Measurements from ENCODE around the gene FGFR2.

The FGFR2 gene

DNA sequence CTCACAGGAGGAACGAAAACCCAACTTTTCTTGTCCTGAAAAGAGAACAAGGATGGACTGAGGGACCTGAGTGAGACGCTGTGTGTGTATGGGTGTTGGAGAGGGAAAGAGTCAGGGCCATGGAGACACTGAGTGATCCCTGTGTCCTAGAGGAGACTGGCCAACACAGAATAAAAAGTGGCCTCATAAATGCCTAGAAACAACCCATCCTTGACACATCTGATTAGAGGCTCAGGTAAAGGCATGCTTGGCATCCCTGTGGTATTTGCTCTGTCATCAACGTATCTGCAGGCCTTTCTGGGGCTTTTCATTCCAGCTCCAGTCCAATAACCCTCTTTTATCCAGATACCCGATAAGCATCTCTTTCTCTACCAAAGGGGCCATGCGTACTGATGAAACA is 86.3 kb downstream of the FGFR2 start:
- TF ChIP-seq, protein P1, sequence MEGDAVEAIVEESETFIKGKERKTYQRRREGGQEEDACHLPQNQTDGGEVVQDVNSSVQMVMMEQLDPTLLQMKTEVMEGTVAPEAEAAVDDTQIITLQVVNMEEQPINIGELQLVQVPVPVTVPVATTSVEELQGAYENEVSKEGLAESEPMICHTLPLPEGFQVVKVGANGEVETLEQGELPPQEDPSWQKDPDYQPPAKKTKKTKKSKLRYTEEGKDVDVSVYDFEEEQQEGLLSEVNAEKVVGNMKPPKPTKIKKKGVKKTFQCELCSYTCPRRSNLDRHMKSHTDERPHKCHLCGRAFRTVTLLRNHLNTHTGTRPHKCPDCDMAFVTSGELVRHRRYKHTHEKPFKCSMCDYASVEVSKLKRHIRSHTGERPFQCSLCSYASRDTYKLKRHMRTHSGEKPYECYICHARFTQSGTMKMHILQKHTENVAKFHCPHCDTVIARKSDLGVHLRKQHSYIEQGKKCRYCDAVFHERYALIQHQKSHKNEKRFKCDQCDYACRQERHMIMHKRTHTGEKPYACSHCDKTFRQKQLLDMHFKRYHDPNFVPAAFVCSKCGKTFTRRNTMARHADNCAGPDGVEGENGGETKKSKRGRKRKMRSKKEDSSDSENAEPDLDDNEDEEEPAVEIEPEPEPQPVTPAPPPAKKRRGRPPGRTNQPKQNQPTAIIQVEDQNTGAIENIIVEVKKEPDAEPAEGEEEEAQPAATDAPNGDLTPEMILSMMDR (IDR thresholded peaks at IDR 0.05): no peak
- peaks cover 45% of the 10 kb centered on the region for H3K4me1 Mint-ChIP-seq
- DNase-seq: no peak
- no peak overlapping the region for H3K4me3 Mint-ChIP-seq
- H3K36me3 Mint-ChIP-seq (ENCODE audit: low read depth): peaks cover 74% of the 10 kb centered on the region
- H3K9me3 Mint-ChIP-seq: no peaks in the 10 kb centered on the region
- H3K27ac Mint-ChIP-seq: no peak overlapping the region
- H3K27me3 Mint-ChIP-seq (ENCODE audit: low read depth, poor library complexity): peaks cover 7% of the 10 kb centered on the region

DNA sequence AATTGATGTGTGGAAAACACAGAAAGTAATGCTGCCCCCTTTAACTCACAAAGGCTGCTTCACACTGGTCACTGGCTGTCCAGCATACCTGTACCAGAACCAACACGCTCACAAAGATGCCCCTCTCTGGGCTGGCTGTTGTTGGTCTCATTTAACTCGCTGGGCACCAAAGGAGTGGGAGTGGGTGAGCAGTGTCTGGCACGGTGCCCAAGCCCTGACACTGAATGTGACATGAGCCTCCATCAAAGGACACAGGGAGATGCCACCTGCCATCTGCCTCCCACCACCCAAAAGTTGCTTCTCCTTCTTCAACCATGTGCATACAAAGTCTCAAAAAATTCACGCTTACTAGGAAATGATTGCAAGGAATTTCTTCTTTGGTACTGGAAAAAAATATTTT is 86.8 kb downstream of the FGFR2 start:
- TF ChIP-seq, protein P1 (IDR thresholded peaks at IDR 0.05): no peak
- no peak for DNase-seq
- Mint-ChIP-seq H3K4me3 (no peak overlapping the region), H3K36me3 (ENCODE audit: low read depth) (peaks cover 74% of the 10 kb centered on the region), H3K27me3 (ENCODE audit: low read depth, poor library complexity) (peaks cover 11% of the 10 kb centered on the region), H3K27ac (no peak overlapping the region), H3K4me1 (peaks cover 44% of the 10 kb centered on the region), H3K9me3 (no peaks in the 10 kb centered on the region)

DNA sequence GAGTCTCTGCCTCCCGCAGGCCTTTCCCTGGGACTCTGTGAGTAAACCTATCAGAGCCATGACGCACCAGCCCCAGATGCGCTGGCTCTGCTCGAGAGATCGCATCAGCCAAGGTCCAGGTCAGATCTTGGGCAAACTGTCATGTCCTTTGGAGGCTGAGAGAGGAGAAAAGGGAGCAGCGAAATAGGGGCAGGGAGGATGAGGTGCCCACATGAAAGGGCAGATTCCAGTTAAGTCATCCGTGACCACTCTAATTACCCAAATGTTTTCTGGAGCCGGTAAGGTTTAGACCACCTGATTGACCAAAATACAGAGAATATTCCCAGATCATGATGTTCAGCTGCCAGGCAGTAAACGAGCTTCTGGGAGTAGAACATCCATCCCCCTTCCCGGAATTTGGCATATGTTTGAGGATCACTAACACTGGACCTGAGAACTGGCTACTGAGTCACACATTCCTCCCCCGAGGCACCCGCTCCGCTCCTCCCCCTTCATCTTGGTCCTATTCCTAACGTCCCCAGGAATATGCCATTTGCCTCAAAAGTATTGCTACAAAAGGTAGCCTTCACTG is 88.0 kb downstream of the FGFR2 start:
- H3K4me1 Mint-ChIP-seq: peaks cover 38% of the 10 kb centered on the region
- H3K27me3 Mint-ChIP-seq (ENCODE audit: low read depth, poor library complexity): peaks cover 17% of the 10 kb centered on the region
- TF ChIP-seq, protein P1 (IDR thresholded peaks at IDR 0.05): no peak
- no peak overlapping the region for H3K4me3 Mint-ChIP-seq
- H3K9me3 Mint-ChIP-seq: no peaks in the 10 kb centered on the region
- DNase-seq: no peak
- peaks cover 75% of the 10 kb centered on the region for H3K36me3 Mint-ChIP-seq (ENCODE audit: low read depth)
- peak overlapping the region; percentile 2 for H3K27ac Mint-ChIP-seq

DNA sequence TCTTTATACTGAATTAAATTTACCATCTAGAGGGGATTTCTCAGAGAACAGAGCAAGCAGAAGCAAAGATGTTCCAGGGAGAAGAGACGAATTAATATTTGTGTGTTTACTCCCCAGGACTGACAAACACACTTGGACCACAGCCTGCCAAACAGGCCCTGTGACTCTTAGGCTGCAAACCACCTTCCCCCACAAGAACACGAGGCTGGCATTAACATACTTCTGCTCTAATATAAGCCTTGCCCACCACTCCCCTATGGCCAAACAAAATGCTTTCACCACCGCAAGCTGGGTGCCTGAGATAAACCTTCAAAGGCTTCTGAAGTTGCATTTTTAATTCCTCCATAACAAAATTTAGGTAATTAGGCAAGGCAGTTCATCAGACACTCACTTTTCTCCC is 88.4 kb downstream of the FGFR2 start:
- DNase-seq: no peak
- Mint-ChIP-seq H3K27me3 (ENCODE audit: low read depth, poor library complexity) (peaks cover 17% of the 10 kb centered on the region), H3K9me3 (no peaks in the 10 kb centered on the region), H3K36me3 (ENCODE audit: low read depth) (peaks cover 75% of the 10 kb centered on the region), H3K4me1 (peaks cover 38% of the 10 kb centered on the region), H3K4me3 (no peak overlapping the region), H3K27ac (peak overlapping the region; percentile 2)
- TF ChIP-seq, protein P1 (IDR thresholded peaks at IDR 0.05): no peak

DNA sequence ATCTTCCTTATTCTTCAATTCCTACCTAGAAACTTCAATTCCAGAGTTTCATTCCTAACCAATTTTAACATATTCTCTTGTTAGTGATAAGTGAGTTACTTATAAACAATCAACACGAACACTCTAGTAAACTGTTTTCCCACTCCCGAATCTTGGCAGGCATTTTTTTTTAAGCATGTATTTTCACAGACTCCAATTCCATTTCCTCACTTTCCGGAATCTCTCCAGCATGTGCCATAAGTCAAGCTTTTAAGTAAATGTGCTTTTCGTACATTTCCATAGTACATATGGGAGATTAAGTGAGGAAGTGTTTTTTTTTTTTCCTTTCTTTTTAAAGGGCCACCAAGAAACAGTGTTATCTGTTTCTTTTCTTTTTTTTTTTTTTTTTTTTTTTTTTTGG is 89.1 kb downstream of the FGFR2 start:
- peaks cover 22% of the 10 kb centered on the region for H3K27me3 Mint-ChIP-seq (ENCODE audit: low read depth, poor library complexity)
- H3K27ac Mint-ChIP-seq: peak overlapping the region; percentile 15
- peaks cover 75% of the 10 kb centered on the region for H3K36me3 Mint-ChIP-seq (ENCODE audit: low read depth)
- no peak for DNase-seq
- TF ChIP-seq, protein P1 (IDR thresholded peaks at IDR 0.05): no peak
- no peak overlapping the region for H3K4me3 Mint-ChIP-seq
- H3K4me1 Mint-ChIP-seq: peaks cover 38% of the 10 kb centered on the region
- no peaks in the 10 kb centered on the region for H3K9me3 Mint-ChIP-seq

DNA sequence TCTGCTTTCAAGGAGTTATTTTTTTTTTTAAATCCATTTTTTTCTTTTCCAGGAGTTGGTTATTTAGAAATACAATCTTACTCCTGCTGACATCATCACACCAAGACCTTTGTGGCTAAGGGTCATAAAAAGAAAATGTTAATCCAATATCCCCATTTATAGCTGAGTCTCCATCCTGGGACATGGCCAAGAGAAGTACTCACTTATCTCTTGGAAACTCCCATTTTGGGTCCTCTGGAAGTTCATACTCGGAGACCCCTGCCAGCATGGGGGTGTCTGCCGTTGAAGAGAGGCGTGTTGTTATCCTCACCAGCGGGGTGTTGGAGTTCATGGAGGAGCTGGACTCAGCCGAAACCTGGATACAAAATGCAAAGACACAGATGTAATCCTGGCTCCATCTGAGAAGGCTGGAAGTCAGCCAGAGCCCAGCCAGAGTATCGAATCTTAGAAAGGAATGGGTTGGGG is 94.6 kb downstream of the FGFR2 start:
- Mint-ChIP-seq H3K4me3 (no peak overlapping the region), H3K36me3 (ENCODE audit: low read depth) (peaks cover 84% of the 10 kb centered on the region), H3K27me3 (ENCODE audit: low read depth, poor library complexity) (peaks cover 24% of the 10 kb centered on the region), H3K4me1 (peaks cover 52% of the 10 kb centered on the region), H3K9me3 (no peaks in the 10 kb centered on the region), H3K27ac (no peak overlapping the region)
- TF ChIP-seq, protein P1 (IDR thresholded peaks at IDR 0.05): no peak
- DNase-seq: no peak

Data from nephron progenitor cell (in vitro differentiated cells).